B cell (primary cell): ENCODE measurements around the gene PHACTR1. TPM values are rescaled to one million over a fixed set of nuclear protein-coding genes. Genes with fewer than 3 reads are reported as not detected.

Experiments used
- ATAC-seq: fragments of 200-7000 bp; cut with Tn5 transposase; one replicate; pipeline ENCODE4 v1.10.0; 2021; ENCODE audit warnings: low read depth, mild to moderate bottlenecking, moderate number of reproducible peaks, moderate library complexity
- CTCF ChIA-PET: fragments of 350-600 bp; sonication (Branson Sonifier 250); formaldehyde crosslinking; loops from one replicate; lab custom pipeline; 2021; ENCODE audit warnings: antibody characterized with exemption, inconsistent platforms; lab: Charles Lee
- POLR2A ChIA-PET: fragments of 350-600 bp; sonication (Branson Sonifier 250); formaldehyde crosslinking; loops from one replicate; lab custom pipeline; 2021; ENCODE audit warnings: antibody characterized with exemption; lab: Charles Lee
- DNase-seq: peaks from one replicate; pipeline ENCODE4 v3.0.0; 2013
- H2AFZ ChIP-seq: 2 replicates; pipeline ENCODE4 v1.6.1; 2012; ENCODE audit warnings: mild to moderate bottlenecking, low read depth, low read length; ENCODE audit not compliant: insufficient read depth, poor library complexity, severe bottlenecking
- H3K27ac ChIP-seq, 2 donors: 1 replicate in 1 of 2; 2 replicates in 1 of 2; pipeline ENCODE4 v1.5.1; 2012 to 2013; ENCODE audit warnings: low read length in 2 of 2, mild to moderate bottlenecking in 2 of 2, moderate library complexity in 1 of 2
- H3K27me3 ChIP-seq, 4 experiments: fragments of 200-600 bp in 1 of 4; sonication (generic) in 1 of 4; replicated peaks in 1 of 4; 1 replicate in 2 of 4; 2 replicates in 2 of 4; pipeline versions ENCODE4 v1.6.1 to v1.7.0; 2013 to 2016; ENCODE audit warnings: low read length in 3 of 4, mild to moderate bottlenecking in 2 of 4, mixed read lengths in 1 of 4, moderate library complexity in 1 of 4; ENCODE audit not compliant: insufficient read depth in 4 of 4, control insufficient read depth in 3 of 4; ENCODE audit errors: control extremely low read depth in 1 of 4
- H3K36me3 ChIP-seq, 2 experiments: replicated peaks in 1 of 2; 1 replicate in 1 of 2; 2 replicates in 1 of 2; pipeline versions ENCODE4 v1.6.1 to v1.7.1; 2013; ENCODE audit warnings: low read length in 1 of 2; ENCODE audit not compliant: insufficient read depth in 2 of 2, control insufficient read depth in 1 of 2; ENCODE audit errors: control extremely low read depth in 1 of 2, extremely low read depth in 1 of 2
- H3K4me1 ChIP-seq, 2 donors: fragments of 200-600 bp in 1 of 2; sonication (generic) in 1 of 2; 1 replicate in 1 of 2; 2 replicates in 1 of 2; pipeline versions ENCODE4 v1.5.1 to v1.6.1; 2013 to 2017; ENCODE audit warnings: low read length in 2 of 2; ENCODE audit not compliant: control insufficient read depth in 2 of 2, insufficient read depth in 2 of 2
- H3K4me2 ChIP-seq: replicated peaks from 2 replicates; pipeline ENCODE3; 2012; ENCODE audit warnings: mild to moderate bottlenecking, low read depth, low read length; ENCODE audit not compliant: poor library complexity, severe bottlenecking
- H3K4me3 ChIP-seq, 5 experiments: fragments of 200-600 bp in 1 of 5; sonication (generic) in 1 of 5; 1 replicate in 3 of 5; 2 replicates in 2 of 5; pipeline versions ENCODE4 v1.5.1 to v1.7.0; 2011 to 2016; ENCODE audit warnings: low read length in 4 of 5, mild to moderate bottlenecking in 4 of 5, low read depth in 2 of 5, control low read depth in 1 of 5, moderate library complexity in 1 of 5; ENCODE audit not compliant: insufficient read depth in 1 of 5; ENCODE audit errors: control extremely low read depth in 1 of 5, extremely low read depth in 1 of 5
- H3K79me2 ChIP-seq: fragments of 200-600 bp; sonication (generic); one replicate; pipeline ENCODE4 v1.6.0; 2016; ENCODE audit warnings: low read length; ENCODE audit not compliant: control insufficient read depth, insufficient read depth
- H3K9ac ChIP-seq: fragments of 200-600 bp; sonication (generic); 2 replicates; pipeline ENCODE4 v1.6.1; 2017; ENCODE audit warnings: mild to moderate bottlenecking, low read length, moderate library complexity
- H3K9me3 ChIP-seq, 3 donors: one replicate each; pipeline versions ENCODE4 v1.6.1 to v1.7.1; 2013; ENCODE audit warnings: low read length in 2 of 3; ENCODE audit not compliant: control insufficient read depth in 2 of 3, insufficient read depth in 1 of 3; ENCODE audit errors: control extremely low read depth in 1 of 3
- H4K20me1 ChIP-seq: 2 replicates; pipeline ENCODE4 v1.6.0; 2012; ENCODE audit warnings: mild to moderate bottlenecking, low read length; ENCODE audit not compliant: insufficient read depth, control insufficient read depth, poor library complexity, severe bottlenecking
- H3K27ac Mint-ChIP-seq: one replicate; pipeline ENCODE4 v1.8.0; 2021; ENCODE audit warnings: mixed read lengths
- H3K27me3 Mint-ChIP-seq: one replicate; pipeline ENCODE4 v1.8.0; 2021; ENCODE audit warnings: mixed read lengths
- H3K4me1 Mint-ChIP-seq: one replicate; pipeline ENCODE4 v1.8.0; 2021; ENCODE audit warnings: mixed read lengths
- H3K4me3 Mint-ChIP-seq: one replicate; pipeline ENCODE4 v1.8.0; 2021; ENCODE audit warnings: mixed read lengths
- H3K9me3 Mint-ChIP-seq: one replicate; pipeline ENCODE4 v1.8.0; 2022; ENCODE audit warnings: mixed read lengths; ENCODE audit not compliant: insufficient read depth
- CTCF ChIP-seq: fragments of 200-600 bp; IDR thresholded peaks from one replicate; pipeline ENCODE4 v1.8.0; 2022; ENCODE audit warnings: antibody characterized with exemption, mild to moderate bottlenecking
- EZH2 ChIP-seq: IDR thresholded peaks from 2 replicates; pipeline ENCODE4 v1.6.1; 2012; ENCODE audit warnings: borderline replicate concordance, low read depth, mild to moderate bottlenecking, moderate library complexity, low read length; ENCODE audit not compliant: insufficient read depth, poor library complexity, severe bottlenecking
- WGBS: methylation state at CpG from one replicate; pipeline ENCODE4 v1.1.5; 2013; ENCODE audit warnings: missing lambda C conversion rate; ENCODE audit not compliant: insufficient coverage; 5-methylcytosine and 5-hydroxymethylcytosine counted together
- intact Hi-C: fragments of 100-400 bp; cut with micrococcal nuclease; formaldehyde crosslinking; loops from one replicate; pipeline ENCODE4 v1.10.0; 2022
- polyA plus RNA-seq: library from polyadenylated mRNA; depleted of rRNA; stranded (reverse); fragments of >200 nt; gene quantifications from 2 replicates; pipeline ENCODE4 v1.2.3, GENCODE V29; 2012
- total RNA-seq, 2 donors: library from RNA; stranded (reverse); fragments of 120-200 nt in 1 of 2; gene quantifications; 1 replicate in 1 of 2; 2 replicates in 1 of 2; pipeline versions ENCODE4 v1.2.3 to v1.2.4, GENCODE V29; 2013 to 2022

Gene PHACTR1
- total and polyA plus RNA-seq, 2 donors (not counting 1 experiment from before 2014, with no cell fraction given), result 30.2 to 129 TPM

GRCh38 chr6:13000537-13000936 lies 284.0 kb downstream of the PHACTR1 start:
- Histone ChIP-seq H3K4me1 (no peaks in the 10 kb centered on the region), H3K9ac (no peak overlapping the region), H2AFZ (no peak overlapping the region), H3K27me3 (no peaks in the 10 kb centered on the region), H3K36me3 (no peaks in the 10 kb centered on the region), H3K79me2 (no peaks in the 10 kb centered on the region), H3K9me3 (no peaks in the 10 kb centered on the region), H3K27ac (no peak overlapping the region), H3K4me2 (no peak overlapping the region), H3K4me3 (no peak overlapping the region), H4K20me1 (no peaks in the 10 kb centered on the region)
- ChIA-PET CTCF (interaction anchor here (0.6 kb wide), 1 partner anchor 68 kb away, joined by 3 read pairs; no protein-coding TSS in a partner anchor), POLR2A (no interaction called here)
- no peak overlapping the region for H3K4me3 Mint-ChIP-seq
- H3K4me1 Mint-ChIP-seq, result no peaks in the 10 kb centered on the region
- H3K27ac Mint-ChIP-seq, result no peak overlapping the region
- DNase-seq, result no peak
- no peaks in the 10 kb centered on the region for H3K27me3 Mint-ChIP-seq
- no peak for TF ChIP-seq CTCF
- TF ChIP-seq EZH2, result no peak
- H3K9me3 Mint-ChIP-seq, result no peaks in the 10 kb centered on the region
- no peak for ATAC-seq
- intact Hi-C loops, result no loop called here

- DNase-seq (no peak), ATAC-seq (no peak)
- H3K4me3 ChIP-seq, result no peak overlapping the region
- TF ChIP-seq CTCF (no peak), EZH2 (no peak)
- intact Hi-C loops, result no loop called here
- no peak overlapping the region for H3K4me3 Mint-ChIP-seq
- H3K9me3 Mint-ChIP-seq, result no peaks in the 10 kb centered on the region
- peaks cover 4% of the 10 kb centered on the region for H3K27me3 Mint-ChIP-seq
- no CpG with 5 or more reads among the region's 3 CpGs for WGBS
- H3K4me1 Mint-ChIP-seq, result no peaks in the 10 kb centered on the region
- no peaks in the 10 kb centered on the region for H3K79me2 ChIP-seq
- no peak overlapping the region for H3K9ac ChIP-seq
- no peaks in the 10 kb centered on the region for H3K27me3 ChIP-seq
- no peak overlapping the region for H3K27ac ChIP-seq
- H3K9me3 ChIP-seq, result no peaks in the 10 kb centered on the region
- H3K4me2 ChIP-seq, result no peak overlapping the region
- no peak overlapping the region for H2AFZ ChIP-seq
- H4K20me1 ChIP-seq, result no peaks in the 10 kb centered on the region
- ChIA-PET POLR2A (no interaction called here), CTCF (interaction anchor here (0.6 kb wide), 1 partner anchor 25 kb away, joined by 4 read pairs; no protein-coding TSS in a partner anchor)
- no peaks in the 10 kb centered on the region for H3K4me1 ChIP-seq
- H3K27ac Mint-ChIP-seq, result no peak overlapping the region
- H3K36me3 ChIP-seq, result no peaks in the 10 kb centered on the region
These were observed 285.4 kb downstream of the PHACTR1 start for GRCh38 chr6:13001927-13002326.
